ENCODE data around the gene PCDH15.
"Not testable (repeated sequence)": the region's sequence is repeated elsewhere in the genome, so short reads cannot be mapped to it uniquely, and the experiment has no call there.

PCDH15 gene

GRCh38 chr10:53952698-53953630 is 848.1 kb downstream of the PCDH15 start:
- DNase-seq = no peak

DNA sequence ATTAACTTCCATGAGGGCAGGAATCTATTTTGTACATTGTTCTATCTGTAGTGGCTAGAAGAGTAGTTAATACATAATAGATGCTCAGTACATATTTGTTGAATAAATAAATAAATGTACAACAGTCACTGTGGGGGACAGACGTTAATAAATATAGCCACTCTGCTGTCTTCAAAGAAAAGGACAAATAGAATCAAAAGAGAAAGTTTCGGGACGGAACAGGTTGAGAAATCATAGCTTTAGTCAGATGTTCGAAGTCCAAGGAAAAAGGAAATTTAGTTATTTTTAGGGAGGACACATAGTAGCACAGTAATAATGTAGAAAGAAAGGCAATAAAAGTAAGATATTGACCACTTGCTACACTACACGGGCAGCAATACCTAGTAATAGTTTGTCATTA is 861.4 kb downstream of the PCDH15 start:
- DNase-seq = no peak

DNA sequence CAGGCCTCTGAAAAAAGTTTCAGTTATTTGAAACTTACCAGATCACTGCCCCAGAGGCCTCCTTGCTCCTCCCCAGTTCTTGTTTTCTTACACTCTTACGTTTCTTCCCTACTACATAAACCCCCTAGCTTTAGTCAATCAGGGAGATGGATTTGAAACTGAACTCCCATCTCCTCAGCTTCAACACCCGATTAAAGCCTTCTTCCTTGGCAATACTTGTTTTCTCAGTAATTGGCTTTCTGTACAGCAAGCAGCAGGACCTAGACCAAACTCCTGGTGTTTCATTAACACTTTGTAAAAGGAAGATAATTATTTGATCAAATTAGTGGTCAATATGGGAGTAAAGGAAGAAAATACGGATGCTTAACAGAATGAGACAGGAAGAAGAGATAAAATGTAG is 870.4 kb downstream of the PCDH15 start:
- DNase-seq = no peak

GRCh38 chr10:53924051-53924700 is 876.9 kb downstream of the PCDH15 start:
- DNase-seq = not testable (repeated sequence)

DNA sequence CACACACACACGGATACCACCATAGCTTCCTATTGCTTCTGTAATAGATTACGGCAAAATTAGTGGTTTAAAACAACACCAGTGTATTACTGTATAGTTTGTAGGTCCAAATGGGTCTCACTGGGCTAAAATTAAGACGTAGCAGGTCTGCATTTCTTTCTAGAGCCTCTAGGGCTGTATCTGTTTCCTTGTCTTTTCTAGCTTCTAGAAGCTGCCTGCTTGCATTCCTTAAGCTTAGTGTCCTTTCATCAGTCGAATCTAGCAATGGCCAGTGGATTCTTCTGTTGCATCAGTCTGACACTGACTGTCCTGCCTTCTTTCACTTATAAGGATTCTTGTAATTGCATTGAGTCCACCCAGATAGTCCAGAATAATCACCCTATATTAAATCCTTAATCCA is 882.3 kb downstream of the PCDH15 start:
- no peak for DNase-seq

GRCh38 chr10:53909791-53910190 is 891.2 kb downstream of the PCDH15 start:
- no peak for DNase-seq

DNA sequence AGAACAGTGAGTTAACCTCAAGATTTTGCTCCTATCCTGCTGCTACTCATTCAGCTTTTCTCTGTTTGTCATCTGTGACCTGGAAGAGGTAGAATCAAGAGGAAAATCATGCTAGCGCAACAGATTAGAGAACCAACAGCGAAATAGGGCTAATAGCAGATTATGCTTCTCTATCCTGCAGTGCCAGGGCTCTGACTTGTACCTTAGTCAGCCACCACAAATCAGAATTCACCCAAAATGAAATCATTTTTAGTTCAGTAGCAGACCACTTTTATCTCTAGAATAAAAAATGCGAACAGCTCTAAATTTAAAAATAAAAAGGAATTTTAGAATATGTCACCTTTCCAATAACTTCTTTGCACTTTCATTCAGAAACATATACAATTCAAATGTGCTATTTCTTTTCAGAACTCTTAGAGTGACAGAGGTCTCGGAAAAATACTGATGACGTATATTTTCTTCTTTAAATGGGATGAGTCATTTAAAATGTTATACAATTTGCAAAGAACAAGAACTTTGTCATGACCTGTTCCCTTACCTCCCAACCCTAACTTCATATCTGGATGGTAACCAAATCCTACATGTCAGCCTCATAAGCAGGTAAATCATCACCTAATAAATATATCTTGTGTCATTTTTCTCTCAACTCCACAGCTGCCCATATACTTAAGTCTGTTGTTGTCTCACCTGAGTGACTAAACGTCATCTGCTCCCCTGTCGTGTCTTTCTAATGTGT is 896.4 kb downstream of the PCDH15 start:
- no peak for DNase-seq

DNA sequence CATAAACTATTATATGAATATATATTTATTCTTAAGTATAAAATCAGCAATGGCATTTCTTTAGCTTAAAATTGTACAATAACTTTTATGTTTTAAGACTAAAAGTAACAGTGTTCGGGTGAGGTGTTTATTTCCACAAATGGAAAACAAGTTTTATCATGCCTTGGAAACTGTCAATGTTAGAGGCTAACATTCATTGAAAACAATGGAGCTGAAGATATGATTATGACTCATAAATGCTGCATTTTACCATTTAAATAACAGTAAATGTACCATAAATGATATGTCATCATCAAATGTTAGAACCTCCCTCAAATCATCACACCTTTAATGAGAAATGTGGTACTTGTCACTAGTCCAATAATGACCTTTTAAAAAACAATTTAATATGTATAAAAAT is 897.3 kb downstream of the PCDH15 start:
- no peak for DNase-seq

GRCh38 chr10:53899463-53900160 is 901.4 kb downstream of the PCDH15 start:
- DNase-seq = no peak

GRCh38 chr10:53898532-53898931 is 902.5 kb downstream of the PCDH15 start:
- no peak for DNase-seq

DNA sequence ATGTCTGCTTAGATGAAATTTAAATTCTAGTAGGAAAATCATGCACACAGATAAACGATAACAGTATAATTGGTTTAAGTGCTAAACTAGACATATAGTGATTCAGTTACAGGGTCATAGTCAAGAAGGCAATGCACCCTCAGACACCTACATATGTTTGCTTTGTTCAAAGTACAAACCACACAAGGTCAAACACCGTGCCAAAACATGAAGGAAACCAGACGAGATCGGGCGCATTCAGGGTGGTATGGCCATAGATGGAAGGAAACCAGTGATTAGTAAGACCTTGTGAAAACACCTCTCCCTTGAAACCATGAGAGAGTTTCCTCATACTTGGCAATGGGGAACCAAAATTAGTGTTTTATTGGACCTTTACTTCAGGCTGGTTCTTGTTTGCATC is 906.9 kb downstream of the PCDH15 start:
- DNase-seq = no peak

DNA sequence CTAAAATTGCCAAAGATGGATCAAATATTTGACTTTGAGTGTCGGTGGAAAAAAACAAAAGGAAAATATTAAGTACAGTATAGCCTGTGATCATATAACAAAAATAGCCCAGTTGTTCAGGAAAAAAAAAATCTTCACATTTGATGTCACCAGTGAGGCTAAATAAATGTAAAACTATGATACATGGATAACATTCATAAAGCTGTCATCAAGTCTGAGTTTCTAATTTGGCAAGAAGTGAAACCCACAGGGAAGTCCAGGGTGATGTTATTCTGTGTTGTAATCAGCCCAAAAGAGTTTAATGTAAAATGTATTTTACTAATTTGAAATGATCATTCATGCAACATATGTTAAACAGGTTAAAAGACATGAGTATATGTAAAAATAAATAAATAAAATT is 908.0 kb downstream of the PCDH15 start:
- no peak for DNase-seq

DNA sequence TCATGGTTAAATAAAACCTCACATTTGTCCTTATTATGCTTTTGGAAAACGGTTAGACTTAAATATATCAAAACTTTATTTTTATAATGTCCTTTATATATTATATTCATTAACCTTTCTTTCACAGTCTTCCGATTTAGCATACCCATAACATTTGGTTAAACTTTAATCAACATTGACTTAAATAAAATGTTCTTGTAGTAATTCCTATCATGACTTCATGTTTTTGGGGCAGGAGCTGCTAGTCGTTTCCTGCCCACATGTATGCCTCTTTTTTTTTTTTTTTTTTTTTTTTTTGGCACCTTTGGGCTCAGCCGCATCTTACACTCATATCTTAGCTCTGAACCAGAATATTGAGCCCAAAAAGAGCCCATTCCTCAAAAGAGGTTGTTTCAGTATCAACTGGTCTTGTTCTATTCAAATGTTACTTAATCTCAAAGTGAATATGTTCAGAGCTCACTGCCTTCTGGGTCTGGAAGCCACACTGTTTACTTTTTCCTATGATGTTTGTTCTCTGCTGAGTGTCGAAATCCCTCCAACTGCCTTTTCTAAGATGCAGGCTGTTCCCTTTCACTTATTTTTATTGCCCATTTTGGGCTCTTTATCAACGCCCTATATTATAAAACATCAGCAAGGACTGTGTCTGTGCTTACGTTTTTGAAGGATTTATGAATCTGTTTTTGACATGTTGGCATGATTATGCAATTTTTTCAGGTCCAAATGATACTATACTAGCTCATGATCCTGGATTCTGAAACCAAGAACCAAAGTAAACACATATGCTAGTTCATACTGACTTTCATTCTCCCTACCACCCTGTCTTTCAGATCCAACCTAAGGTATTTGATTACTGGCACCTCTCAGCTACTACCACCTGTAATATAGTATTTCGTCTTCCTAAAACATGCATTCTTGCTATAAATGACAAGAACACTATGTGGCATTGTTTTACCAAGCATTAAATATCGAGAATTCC is 914.4 kb downstream of the PCDH15 start:
- no peak for DNase-seq

GRCh38 chr10:53864846-53865245 is 936.2 kb downstream of the PCDH15 start:
- DNase-seq = no peak

GRCh38 chr10:53852450-53853175 is 948.4 kb downstream of the PCDH15 start:
- no peak for DNase-seq

GRCh38 chr10:53846809-53847208 is 954.2 kb downstream of the PCDH15 start:
- no peak for DNase-seq

DNA sequence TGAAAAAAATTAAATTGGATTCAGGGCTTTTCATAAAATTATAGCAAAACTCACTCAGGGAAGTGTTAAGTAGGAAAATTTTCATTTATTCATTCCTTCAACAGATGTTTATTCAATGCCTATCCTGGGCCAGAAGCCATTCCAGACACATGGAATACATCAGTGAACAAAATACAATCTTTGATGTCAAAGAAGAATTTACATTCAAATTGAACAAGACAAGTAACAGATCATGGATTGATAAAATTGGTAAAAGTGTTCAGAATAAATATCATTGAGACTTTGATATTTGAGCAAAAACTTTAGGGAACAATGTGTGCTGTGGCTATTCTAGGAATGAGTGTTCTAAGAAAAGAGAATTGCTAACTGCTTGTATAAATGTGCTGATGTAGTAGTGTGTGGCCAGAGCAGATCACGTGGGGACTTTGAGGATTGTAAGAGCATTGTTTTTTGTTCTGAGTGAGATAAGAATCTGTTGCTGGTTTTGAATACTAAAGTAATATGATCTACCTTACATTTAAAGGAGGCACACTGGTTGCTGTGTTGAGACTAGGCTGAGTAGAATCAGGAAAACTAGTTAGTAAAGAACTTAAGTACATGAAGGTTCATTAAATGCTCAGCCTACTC is 957.2 kb downstream of the PCDH15 start:
- no peak for DNase-seq

GRCh38 chr10:53841483-53842145 is 959.4 kb downstream of the PCDH15 start:
- no peak for DNase-seq

DNA sequence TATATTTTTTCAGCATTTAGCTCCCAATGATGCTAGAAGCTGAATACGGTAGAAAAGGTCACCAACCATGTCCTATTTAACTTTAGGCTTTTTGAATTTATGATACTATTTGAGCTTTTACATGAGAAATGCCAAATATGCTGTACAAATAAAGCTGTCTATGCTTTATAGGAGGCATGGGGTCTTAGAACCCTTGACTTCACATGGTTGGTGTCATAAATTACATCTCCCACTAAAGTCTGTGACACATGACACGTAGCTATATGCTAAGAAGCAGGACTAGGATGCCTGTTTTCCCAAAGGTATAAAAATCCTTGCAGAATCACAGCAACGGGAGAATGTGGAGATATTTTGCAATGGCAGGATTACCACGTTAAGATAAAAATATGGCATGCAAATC is 960.4 kb downstream of the PCDH15 start:
- no peak for DNase-seq

GRCh38 chr10:53839440-53840039 is 961.5 kb downstream of the PCDH15 start:
- DNase-seq = no peak

Measured in activated T-cell treated with anti-CD3 and anti-CD28 coated beads for 4 hours (primary cell).